Epithelial cell of prostate (primary cell): ENCODE data around the gene POLR1D.

Experiments used
- DNase-seq: peaks from one replicate; pipeline ENCODE4 v3.0.0-alpha.2; 2011; ENCODE audit warnings: low read depth, low spot score
- H3K27ac ChIP-seq: fragments of 450-650 bp; 2 replicates; pipeline ENCODE4 v1.5.1; 2017; ENCODE audit warnings: mild to moderate bottlenecking

The POLR1D gene

GRCh38 chr13:27621366-27622101, at the start of gene POLR1D:
TSS of gene POLR1D (plus strand) at chr13:27621892. CDS start at chr13:27621984, 92 bp downstream.
- H3K27ac ChIP-seq, result peak within 1 kb of the TSS; percentile 99
- peak; percentile 87 for DNase-seq

DNA sequence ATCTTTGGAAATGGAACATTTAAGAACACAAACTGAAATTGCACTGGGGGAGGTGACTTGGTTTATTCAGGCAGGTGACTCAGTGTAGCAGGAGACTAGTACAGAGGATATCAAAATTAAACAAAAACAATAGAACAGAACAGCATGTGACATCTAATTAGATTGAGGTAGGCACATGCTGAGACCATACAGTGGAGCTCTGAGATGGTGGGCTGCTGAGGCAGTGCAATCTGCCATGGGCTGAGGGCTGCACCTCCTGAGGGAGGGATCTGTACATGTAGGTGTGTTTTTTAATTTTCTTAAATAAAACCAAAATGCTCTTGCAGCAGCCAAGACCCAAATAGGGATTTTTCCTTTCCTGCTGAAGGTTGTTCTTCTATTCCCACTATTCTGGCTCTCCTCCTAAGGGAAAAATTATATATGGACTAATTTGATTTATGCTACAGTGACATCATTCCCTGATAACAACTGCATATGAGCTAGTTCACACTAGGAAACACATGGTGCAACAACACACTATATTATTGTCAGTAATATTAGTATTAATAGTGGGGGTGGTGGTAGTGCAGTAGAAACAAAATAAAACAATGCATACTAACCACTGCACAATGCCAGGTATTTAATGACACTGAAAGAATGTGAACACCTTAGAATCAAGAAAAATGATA, 49.3 kb upstream of the POLR1D start:
- peak overlapping the region; percentile 72 for H3K27ac ChIP-seq
- DNase-seq, result no peak

DNA sequence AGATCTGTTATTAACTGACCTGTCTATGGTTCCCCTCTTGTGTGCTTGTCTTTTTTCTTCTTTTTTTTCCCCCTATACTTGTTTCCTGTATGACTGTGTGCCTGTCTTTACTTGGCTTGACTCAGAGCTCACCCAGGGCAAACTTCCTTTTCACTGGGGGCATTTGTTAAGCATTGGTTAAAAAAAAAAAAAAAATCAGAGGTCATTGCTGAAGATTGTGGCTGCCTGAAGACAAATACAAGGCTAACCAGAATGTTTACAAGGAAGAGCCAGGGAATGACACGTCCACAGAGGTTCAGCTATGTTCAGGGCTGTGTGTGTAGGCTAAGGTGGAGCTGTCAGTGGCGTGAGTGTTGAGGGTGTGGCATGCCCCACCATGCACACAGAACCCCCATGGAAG, 48.4 kb upstream of the POLR1D start:
- H3K27ac ChIP-seq, result peak overlapping the region; percentile 72
- DNase-seq, result peak; percentile 68

DNA sequence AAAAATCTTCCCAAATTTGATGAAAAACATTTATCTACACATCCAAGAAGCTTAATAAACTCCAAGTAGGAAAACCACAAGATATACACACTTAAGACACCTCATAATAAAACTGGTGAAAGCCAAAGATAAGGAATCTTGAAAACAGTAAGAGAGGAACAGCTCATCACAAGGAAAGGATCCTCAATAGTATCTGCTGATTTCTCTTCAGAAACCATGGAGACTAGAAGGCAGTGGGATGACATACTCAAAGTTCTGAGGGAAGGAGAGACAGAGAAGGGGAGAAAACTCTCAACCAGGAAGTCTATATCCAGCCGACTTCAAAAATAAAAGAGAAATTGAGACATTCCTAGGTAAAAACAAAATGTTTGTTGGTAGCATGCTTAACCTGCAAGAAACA, 47.0 kb upstream of the POLR1D start:
- DNase-seq, result no peak
- no peak overlapping the region for H3K27ac ChIP-seq

- peak; percentile 81 for DNase-seq
- H3K27ac ChIP-seq, result peak overlapping the region; percentile 21
Measured at GRCh38 chr13:27578121-27579030, 43.3 kb upstream of the POLR1D start.

DNA sequence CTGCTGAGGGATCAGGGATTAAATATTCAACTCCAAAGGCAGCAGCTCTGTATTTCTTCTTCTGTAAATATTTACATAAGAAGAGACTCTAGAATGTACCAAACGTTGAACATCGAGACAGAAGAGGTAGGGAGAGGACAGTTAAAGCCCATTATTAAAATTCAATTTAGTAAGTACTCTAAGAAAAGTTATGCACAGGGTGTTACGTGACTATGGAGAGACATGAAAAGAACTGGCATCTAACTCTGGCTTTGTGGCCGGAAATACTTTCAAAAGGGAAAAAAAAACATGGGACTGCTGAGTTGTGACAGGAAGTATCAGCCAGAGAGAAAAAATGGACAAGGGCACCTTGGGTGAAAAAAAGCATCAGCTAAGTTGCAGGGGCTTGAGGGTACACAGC, 38.0 kb upstream of the POLR1D start:
- no peak for DNase-seq
- no peak overlapping the region for H3K27ac ChIP-seq

GRCh38 chr13:27587095-27587746, 34.5 kb upstream of the POLR1D start:
- H3K27ac ChIP-seq, result no peak overlapping the region
- DNase-seq, result no peak

- DNase-seq, result no peak
- H3K27ac ChIP-seq, result no peak overlapping the region
Measured at GRCh38 chr13:27588405-27588804, 33.3 kb upstream of the POLR1D start.

DNA sequence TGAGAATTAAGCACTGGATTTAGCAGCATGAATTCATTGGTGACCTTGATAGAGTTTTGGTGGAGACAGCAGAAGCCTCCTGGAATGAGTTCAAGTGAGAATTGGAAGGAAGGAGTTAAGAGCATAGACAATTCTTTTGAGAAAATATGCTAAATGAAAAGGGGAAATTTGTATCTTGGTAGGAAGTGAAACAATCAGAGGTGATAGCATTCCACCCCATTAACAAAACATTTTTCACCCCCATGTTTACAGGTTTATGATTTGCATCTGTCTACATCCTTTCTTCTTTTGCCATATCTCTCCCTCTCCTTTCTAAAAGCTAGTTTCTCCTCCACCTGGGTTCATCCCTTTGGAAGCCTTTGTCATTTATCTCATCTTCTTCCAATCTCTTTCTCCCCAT, 28.8 kb upstream of the POLR1D start:
- DNase-seq, result no peak
- H3K27ac ChIP-seq, result no peak overlapping the region

DNA sequence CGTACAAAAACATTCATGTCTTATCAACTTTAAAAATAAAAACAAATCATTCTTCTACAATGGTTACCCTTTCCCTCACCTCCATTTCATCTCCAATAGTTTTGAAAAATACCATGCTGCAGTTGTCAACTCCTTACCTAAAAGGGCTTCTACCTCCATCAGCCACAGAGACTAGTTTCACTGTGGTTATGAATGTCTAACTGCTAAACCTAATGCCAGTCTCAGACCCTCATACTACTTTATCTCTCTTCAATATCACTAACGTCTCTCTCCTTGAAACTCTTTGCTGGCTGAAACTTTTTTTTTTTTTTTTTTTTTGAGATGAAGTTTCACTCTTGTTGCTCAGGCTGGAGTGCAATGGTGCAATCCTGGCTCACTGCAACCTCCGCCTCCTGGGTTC, 28.4 kb upstream of the POLR1D start:
- H3K27ac ChIP-seq, result no peak overlapping the region
- DNase-seq, result no peak

DNA sequence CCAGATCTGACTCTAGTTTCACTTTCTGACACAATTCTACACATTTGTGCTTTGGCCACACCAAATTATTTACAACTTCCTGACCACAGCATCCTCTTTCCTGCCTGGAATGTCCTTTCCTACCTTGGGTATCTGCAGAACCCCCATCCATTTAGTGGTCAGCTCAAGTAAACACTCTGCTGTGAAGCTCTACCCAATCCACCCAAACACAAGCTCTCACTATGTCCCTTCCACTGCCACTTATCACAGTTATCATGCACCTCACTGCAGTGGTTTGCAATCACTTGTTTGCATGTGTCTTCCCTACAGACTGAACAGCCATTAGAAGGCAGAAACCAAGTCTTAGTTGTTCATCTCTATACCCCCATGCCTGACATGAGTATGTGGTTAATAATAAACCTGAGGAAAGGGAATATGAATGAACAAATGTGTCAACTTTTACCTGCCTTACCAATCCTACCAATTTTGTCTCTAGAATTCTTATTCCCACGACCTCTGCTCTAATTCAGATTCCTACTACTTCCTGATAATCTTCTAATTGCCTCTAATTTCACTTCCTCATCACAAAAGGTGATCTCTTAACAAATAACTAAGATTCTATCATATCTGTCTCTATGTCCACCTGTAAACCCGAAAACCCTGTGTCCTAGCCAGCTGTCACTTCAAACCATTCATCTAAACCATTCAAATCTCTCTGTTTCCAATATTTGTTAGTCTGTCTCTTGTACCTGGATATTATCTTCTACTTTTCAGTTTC, 26.5 kb upstream of the POLR1D start:
- DNase-seq, result no peak

DNA sequence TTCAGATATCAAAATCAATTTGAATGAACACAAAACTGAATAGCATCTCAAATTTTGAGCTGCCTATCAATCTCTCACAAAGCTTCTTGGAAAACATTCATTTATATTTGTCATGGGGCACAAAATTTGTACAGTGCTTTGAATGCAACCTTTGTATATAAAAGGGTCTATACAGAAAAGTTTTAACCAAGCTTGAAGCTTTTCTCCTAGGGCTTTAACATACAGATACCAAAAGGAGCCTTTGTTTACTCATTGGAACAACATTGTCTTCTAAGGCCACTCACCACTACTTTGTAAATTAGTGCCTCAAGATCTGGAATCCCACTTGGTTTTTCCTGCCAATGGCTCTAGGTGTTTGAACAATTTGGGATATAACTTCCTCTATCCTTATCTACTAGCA, 22.6 kb upstream of the POLR1D start:
- no peak overlapping the region for H3K27ac ChIP-seq
- no peak for DNase-seq

More for the DNA sequence above, 26.5 kb upstream of the POLR1D start:
- H3K27ac ChIP-seq, result no peak overlapping the region

- DNase-seq, result no peak
- no peak overlapping the region for H3K27ac ChIP-seq
Measured at GRCh38 chr13:27599845-27600553, 21.7 kb upstream of the POLR1D start.

- no peak overlapping the region for H3K27ac ChIP-seq
- no peak for DNase-seq
Measured at GRCh38 chr13:27600711-27601110, 21.0 kb upstream of the POLR1D start.

DNA sequence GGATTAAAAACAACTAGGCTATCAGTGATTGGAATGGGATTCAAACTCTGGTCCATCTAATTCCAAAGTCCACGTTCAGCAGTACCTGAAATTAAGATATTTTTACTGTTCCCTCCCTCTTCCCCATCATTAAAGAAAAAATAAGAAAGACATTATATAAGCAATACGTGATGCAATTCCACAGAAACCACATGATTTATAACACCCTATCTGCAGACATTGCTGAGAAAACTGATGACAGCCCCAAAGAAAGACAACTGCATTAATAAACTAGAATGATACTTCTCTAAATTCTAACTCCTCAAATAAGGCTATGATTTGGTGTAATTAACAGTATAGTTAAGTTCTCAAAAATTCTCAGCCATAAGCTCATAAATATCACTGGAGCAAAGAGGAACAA, 20.5 kb upstream of the POLR1D start:
- no peak overlapping the region for H3K27ac ChIP-seq
- DNase-seq, result no peak

DNA sequence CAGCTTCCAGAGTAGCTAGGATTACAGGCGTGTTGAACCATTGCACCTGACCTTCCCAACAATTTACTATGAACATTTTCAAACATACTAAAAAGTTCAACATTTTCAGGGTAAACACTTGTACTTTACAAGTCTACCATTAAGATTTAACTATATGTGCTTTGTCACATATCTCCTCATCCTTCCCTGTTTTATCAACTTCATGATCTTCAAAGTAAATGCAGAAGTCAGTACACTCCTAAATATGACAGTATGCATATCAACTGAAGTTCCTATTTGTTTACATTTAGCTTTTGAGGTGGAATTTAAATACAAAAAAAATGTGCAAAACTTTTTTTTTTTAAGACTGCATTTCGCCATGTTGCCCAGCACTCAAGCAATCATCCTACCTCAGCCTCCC, 19.9 kb upstream of the POLR1D start:
- no peak for DNase-seq
- no peak overlapping the region for H3K27ac ChIP-seq

DNA sequence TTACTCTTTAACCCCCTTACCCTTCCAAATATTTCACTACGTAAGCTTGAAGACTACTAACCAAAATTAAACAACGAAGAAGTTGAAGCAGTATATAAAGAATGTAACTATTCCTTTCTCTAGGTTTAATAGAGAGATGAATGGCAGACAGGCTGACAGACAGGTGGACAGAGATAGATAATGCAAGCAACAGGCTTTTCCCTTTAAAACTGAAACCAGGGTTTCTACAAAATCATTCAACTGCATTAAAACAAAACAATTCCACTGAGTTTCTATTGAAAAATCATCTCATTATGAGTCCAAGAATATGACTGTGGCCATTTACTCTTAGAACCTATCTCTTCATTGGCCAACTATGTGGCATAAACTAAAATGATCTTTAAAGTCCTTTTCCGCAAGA, 16.6 kb upstream of the POLR1D start:
- DNase-seq, result no peak
- no peak overlapping the region for H3K27ac ChIP-seq

GRCh38 chr13:27605610-27606200, 16.0 kb upstream of the POLR1D start:
- no peak overlapping the region for H3K27ac ChIP-seq

DNA sequence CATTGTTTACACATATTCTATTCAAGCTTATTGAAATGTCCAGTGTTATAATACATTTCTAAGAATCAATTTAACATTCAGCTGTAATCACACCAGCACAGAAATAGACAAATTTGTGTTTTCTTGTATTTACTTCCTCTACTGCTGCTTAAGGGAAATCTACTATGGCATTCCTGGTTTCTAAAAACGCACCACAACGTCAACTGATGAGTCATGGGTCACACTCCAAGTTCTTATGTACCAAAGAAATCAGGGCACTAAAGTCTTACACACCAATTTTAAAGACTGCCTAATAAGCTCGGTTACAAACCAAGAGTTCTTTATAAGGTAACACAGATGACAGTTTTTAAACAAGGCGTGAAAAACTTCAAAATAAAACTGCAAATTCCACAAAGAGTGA, 14.6 kb upstream of the POLR1D start:
- no peak for DNase-seq
- H3K27ac ChIP-seq, result peak overlapping the region; percentile 36

More at GRCh38 chr13:27605610-27606200, 16.0 kb upstream of the POLR1D start:
- DNase-seq, result no peak
